HG02678 (cell line): Measurements from ENCODE around the gene DHPS.
"Not testable (repeated sequence)": the region's sequence is repeated elsewhere in the genome, so short reads cannot be mapped to it uniquely, and the experiment has no call there.

Experiments
- ATAC-seq: cut with Tn5 transposase; IDR thresholded peaks from one replicate; pipeline ENCODE4 v1.9.1; 2021; ENCODE audit warnings: mild to moderate bottlenecking, moderate library complexity; ENCODE audit not compliant: unreplicated experiment

Gene DHPS

DNA sequence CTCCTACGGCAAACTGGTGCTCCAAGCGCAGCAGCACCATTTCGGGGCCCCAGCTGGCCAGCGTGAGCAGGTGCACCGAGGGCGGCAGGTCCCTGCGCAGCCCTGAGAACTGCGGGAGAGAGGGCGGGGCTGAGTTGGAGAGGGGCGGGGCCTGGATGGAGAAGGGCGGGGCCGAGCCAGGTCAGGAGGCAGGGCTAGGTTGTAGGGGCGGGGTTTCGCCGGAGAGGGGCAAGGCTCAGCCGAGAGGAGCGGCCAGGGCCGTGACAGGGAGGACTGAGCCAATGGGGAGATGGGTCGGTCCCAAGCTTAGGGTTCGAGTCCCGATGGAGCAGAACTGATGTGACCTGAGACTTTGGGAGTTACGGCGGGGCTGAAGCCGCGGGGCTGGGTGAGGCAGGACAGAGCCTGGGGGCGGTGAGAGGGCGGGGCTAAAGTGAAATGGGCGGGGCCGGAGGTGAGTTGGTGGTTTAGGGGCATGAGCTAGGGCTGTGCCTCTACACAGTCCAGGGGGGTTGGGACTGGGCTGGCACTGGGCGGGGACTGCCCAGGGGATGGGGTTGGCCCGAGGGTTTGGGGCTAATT is 34.1 kb downstream of the DHPS start:
- ATAC-seq, result no peak

- ATAC-seq, result no peak
Measured at GRCh38 chr19:12647047-12647446, 34.6 kb downstream of the DHPS start.

DNA sequence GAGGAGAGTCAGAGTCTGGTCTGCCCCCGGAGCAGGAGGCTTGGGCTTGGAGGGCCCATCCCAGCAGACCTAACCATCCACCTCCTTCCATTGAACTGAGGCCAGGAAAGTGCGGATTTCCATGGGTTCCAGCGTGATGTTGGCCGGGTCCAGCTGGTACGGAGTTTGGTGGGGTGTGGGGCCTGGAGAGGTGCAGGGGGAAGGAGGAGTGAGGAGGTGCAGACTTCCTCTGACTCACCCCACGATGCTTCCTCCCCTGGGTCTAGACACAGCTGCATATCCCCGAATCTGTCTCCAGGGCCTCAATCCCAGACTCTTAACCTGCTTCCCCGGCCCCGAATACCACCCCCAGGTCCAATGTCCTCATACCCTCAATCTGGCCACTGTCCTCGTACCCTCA is 35.1 kb downstream of the DHPS start:
- no peak for ATAC-seq

- not testable (repeated sequence) for ATAC-seq
Measured at GRCh38 chr19:12643716-12644115, 38.0 kb downstream of the DHPS start.

- ATAC-seq, result no peak
Measured at GRCh38 chr19:12642506-12642905, 39.2 kb downstream of the DHPS start.

- ATAC-seq, result no peak
Measured at GRCh38 chr19:12641456-12641855, 40.2 kb downstream of the DHPS start.

DNA sequence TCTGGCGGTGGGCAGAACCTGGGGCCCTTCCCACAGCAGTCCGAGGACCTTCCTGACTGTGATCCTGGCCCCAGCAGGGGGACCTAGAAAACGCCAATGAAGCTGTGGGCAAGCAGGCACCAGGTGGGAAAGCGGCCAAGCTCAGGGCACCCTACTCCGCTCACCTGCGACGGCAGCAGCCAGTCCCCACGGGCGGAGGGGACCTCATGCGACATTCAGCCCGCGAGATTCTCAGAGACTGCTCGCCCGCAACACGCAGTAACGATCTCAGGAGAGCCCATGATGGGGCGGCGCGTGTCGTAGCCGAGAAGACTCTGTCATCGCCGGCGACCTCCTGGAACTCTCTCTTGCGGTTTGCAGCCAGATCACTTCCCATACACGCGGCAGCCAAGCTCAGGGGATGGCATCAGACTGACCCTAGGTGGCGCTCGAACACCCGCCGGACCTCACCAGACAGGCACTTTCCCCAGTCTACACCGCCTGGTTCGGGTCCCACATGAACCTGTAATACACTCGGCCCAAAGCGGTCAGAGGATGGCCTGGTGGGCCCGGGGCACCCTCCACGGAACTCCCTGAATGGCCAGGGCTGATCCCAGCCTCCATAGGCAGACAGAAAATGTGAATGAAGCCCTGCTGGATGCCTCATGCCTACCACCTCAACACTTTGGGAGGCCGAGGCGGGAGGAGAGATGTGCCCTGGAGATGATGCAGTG is 41.6 kb downstream of the DHPS start:
- no peak for ATAC-seq

- no peak for ATAC-seq
Measured at GRCh38 chr19:12638611-12639182, 43.0 kb downstream of the DHPS start.

GRCh38 chr19:12636631-12637030 is 45.0 kb downstream of the DHPS start:
- ATAC-seq, result no peak

DNA sequence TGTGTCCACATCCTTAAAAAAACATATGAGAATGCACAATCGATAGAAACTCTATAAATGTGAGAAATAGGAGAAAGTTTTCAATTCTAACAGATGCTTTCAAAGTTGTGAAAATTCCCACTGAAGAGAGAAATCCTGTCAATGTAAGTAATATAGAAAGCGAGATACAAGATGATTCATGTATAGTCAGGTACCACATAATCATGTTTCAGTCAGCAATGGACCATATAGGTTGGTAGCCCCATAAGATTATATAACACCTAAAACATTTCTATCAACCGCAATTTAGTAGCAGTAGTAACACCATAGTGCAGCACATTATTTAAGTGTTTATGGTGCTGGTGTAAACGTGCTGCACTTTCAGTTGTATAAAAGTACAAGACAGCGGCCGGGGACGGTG is 52.5 kb downstream of the DHPS start:
- no peak for ATAC-seq

DNA sequence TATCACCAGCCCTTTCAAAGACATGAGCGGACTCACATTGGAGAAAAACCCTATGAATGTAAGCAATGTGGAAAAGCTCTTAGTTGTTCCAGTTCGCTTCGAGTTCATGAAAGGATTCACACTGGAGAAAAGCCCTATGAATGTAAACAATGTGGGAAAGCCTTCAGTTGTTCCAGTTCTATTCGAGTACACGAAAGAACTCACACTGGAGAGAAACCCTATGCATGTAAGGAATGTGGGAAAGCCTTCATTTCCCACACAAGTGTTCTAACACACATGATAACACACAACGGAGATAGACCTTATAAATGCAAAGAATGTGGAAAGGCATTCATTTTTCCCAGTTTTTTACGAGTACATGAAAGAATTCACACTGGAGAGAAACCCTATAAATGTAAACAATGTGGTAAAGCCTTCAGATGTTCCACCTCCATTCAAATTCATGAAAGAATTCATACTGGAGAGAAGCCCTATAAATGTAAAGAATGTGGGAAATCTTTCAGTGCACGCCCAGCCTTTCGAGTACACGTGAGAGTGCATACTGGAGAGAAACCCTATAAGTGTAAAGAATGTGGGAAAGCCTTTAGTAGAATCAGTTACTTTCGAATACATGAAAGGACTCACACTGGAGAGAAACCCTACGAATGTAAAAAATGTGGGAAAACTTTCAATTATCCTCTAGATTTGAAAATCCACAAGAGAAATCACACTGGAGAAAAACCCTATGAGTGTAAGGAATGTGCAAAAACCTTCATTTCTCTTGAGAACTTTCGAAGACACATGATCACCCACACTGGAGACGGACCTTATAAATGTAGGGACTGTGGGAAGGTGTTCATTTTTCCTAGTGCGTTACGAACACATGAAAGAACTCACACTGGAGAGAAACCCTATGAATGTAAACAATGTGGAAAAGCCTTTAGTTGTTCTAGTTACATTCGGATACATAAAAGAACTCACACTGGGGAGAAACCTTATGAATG is 53.3 kb downstream of the DHPS start:
- ATAC-seq, result no peak

- no peak for ATAC-seq
Measured at GRCh38 chr19:12626958-12627357, 54.7 kb downstream of the DHPS start.
